GM18508 (cell line): ENCODE results near the gene CALML5.

Source experiments
- ATAC-seq: cut with Tn5 transposase; IDR thresholded peaks from one replicate; pipeline ENCODE4 v1.9.1; 2021; ENCODE audit warnings: moderate number of reproducible peaks; ENCODE audit not compliant: insufficient read depth, unreplicated experiment

Gene CALML5, protein sequence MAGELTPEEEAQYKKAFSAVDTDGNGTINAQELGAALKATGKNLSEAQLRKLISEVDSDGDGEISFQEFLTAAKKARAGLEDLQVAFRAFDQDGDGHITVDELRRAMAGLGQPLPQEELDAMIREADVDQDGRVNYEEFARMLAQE

DNA sequence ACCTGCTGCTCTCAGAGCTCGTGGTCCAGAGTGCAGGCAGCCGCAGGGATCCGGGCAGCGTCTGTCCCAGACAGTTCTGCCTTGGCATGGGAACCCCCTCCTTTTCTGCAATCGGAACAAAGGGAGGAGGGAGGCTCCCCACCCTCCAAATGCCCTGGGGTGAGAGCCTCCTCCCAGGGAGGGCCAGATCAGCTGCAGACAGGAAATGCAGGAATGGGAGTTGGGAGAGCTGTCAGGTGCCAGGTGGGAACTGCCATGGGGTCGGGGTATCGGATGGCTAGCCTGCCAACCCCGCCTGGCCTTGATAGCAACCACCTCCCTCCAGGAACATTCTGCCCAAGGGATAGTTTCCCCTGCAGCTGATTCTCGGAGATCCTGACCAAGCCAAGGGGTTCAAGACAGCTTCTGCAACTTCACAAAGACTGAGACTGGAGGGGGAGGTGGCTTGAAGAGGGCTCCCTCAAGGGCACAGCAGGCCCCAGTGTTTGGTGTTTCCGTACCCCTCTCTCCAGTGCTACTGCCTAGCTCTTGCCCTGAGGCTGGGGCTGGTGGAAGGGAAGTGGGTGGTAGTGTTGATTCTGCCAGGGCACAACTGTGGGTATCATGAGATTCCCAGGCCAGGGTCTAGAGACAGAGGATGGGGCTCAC lies at the start of gene CALML5:
CALML5 (minus strand) TSS at position 78 of the 648 bp plus-strand sequence. CDS start 132 bp downstream, outside the sequence.
- no peak for ATAC-seq

- no peak for ATAC-seq
Measured at GRCh38 chr10:5547931-5548660, 48.7 kb upstream of the CALML5 start.

DNA sequence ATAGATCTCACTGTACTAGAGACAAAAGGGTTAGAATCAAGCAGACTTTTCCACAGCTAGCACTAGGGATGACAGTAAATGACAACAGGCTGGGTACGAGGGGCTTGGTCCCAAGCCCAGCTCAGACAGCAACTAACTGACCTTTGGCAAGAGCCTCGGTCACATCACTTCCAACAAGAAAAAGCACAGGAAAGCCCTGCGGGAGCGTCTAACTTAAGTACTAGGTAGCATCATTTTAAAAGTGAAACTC lies 48.2 kb upstream of the CALML5 start:
- ATAC-seq: no peak

GRCh38 chr10:5546891-5547680 lies 47.7 kb upstream of the CALML5 start:
- ATAC-seq: no peak

DNA sequence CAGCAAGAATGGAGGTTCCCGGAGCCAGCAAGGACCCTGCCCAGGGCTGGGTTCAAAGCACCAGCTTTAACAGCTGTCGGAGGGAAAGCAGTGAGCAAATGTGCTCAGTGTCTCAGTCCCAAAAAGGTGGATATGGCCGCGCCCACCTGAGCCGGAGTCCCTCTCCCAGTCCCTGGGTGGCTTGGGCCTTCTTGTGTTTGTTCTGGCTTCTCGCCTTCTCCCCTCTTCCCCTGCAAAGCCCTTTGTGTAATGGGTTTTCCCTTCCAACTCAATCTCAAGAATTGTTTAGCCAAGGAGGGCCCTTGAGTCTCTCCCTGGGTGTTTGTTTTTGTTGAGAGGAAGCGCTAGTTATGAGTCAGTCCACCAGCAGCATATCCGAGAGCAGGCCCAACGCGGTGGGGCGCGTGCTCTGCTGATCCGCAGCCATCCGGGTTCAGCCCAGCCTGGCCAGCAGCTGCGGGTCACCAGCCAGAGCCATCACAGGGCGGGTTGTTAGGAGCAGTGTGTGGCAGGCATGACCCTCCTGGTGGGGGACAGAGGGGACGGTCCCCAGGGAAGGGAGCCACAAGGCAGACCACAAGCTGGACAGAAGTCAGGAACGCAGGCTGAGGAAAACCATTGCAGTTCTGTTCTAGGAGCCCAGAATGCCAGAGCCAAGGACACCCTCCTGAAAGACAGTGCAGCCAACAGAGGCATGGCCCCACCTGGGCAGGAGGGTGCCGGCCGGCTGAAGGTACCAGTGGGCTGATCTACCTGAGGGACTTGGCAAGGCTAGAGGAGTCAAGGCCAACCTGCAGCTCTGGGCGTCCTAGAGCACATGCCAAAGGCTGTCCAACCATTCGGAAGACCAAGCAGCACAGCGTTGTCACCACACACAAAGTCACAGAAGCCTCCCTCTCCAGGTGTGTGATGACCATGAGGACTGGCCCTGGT lies 46.7 kb upstream of the CALML5 start:
- ATAC-seq: no peak

GRCh38 chr10:5545426-5545777 lies 46.0 kb upstream of the CALML5 start:
- ATAC-seq: no peak

DNA sequence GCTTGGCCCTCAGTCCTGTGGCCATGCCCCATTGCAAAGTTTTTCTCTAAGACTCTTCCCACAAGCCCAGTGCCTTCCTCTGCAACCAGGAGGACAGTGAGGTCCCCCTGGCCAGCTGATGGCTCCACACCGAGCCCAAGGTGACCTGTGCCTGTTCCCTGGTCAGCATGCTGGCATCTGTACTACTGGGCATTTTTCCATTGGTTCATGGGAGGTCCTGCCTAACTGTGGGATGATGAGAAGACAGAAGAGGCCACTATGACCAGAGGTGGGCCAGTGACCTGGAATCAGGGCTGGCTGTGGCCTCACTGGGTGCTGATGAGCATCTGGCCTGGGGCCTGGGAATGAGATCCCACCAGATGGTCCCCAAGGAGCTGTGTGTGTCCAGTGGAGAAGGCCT lies 45.6 kb upstream of the CALML5 start:
- ATAC-seq: no peak

DNA sequence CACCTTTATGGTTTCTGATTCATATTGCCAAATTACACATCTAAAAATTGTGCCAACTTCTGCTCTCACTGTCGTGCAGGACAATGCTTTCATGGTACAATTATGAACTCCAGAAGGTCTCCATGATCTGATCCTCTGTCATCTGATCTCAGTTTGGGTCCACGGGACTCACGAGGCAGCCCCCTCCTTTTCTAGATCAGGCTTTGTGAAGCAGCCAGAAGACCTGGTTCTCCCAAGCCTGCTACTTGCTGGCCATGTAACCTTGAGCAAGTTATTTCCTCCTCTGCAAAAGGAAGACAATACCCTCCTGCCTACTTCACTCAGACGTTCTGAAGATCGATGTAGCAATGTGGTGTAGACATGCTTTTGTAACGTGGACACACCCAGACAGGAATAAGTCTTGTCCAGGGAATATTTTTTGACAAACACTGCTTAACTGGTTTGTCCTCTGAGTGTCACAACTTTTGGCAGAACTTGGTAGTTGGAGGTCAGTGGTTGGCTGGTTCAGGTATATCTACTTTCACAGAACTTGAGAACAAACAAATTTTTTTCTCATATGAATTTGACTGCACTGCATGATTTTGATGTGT lies 44.9 kb upstream of the CALML5 start:
- ATAC-seq: no peak

GRCh38 chr10:5543623-5544022 lies 44.3 kb upstream of the CALML5 start:
- ATAC-seq: no peak

- no peak for ATAC-seq
Measured at GRCh38 chr10:5542100-5542499, 42.7 kb upstream of the CALML5 start.

- ATAC-seq: no peak
Measured at GRCh38 chr10:5540891-5541290, 41.5 kb upstream of the CALML5 start.

DNA sequence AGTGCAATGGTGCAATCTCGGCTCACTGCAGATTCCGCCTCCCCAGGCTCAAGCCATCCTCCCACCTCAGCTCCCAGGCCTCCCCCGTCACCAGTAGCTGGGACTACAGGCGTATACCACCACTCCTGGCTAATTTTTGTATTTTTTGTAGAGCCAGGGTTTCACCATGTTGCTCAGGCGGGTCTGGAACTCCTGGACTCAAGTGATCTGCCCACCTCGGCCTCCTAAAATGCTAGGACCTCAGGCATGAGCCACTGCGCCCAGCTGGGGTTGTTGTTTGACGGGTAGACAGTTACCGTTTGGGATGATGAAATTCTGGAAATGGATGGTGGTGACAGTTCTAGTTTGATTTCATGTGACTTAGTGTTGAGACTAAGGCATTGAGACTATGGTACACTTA lies 40.7 kb upstream of the CALML5 start:
- ATAC-seq: no peak

GRCh38 chr10:5538892-5539651 lies 39.7 kb upstream of the CALML5 start:
- ATAC-seq: no peak

- no peak for ATAC-seq
Measured at GRCh38 chr10:5538446-5538845, 39.1 kb upstream of the CALML5 start.

GRCh38 chr10:5537684-5538083 lies 38.3 kb upstream of the CALML5 start:
- no peak for ATAC-seq

- no peak for ATAC-seq
Measured at GRCh38 chr10:5536486-5537081, 37.2 kb upstream of the CALML5 start.

GRCh38 chr10:5534880-5535856 lies 35.8 kb upstream of the CALML5 start:
- ATAC-seq: no peak
